ENCODE data around the gene APLP2.
"Not testable (repeated sequence)": the region's sequence is repeated elsewhere in the genome, so short reads cannot be mapped to it uniquely, and the experiment has no call there.

APLP2 gene

DNA sequence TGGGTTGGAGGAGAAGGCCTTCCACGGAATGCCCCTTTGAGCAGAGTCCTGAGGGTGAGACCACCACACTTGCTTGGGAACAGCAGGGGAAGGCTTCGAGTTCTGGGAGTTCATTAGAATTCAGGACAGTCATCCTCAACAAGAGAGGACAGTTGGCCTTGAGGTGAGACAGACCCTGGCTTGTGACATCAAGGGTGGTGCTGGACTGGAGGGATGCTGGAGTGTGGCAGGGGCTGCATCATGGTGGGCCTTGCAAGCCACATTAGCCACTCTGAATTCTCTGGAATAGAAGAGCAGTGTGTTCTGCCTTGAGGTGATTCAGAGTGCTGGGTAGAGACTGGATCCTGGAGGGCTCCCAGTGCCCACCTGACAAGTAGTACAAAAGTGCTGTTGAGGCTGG, 26.3 kb downstream of the APLP2 start:
- Histone ChIP-seq H3K4me1 (ENCODE audit: control insufficient read depth, insufficient read depth, low read length) (no peaks in the 10 kb centered on the region), H3K9ac (ENCODE audit: low read length) (no peak overlapping the region)

GRCh38 chr11:130096823-130097222, 27.1 kb downstream of the APLP2 start:
- Histone ChIP-seq H3K27me3 (ENCODE audit: control insufficient read depth, insufficient read depth, low read length) (no peaks in the 10 kb centered on the region), H3K9me3 (ENCODE audit: control insufficient read depth, low read length) (no peaks in the 10 kb centered on the region), H3K4me1 (ENCODE audit: control insufficient read depth, insufficient read depth, low read length) (no peaks in the 10 kb centered on the region), H3K4me3 (ENCODE audit: low read length) (no peak overlapping the region), H3K36me3 (ENCODE audit: control insufficient read depth, insufficient read depth, low read length) (no peaks in the 10 kb centered on the region), H3K9ac (ENCODE audit: low read length) (no peak overlapping the region)

More for the DNA sequence above, 26.3 kb downstream of the APLP2 start:
- no peaks in the 10 kb centered on the region for H3K27me3 ChIP-seq (ENCODE audit: control insufficient read depth, insufficient read depth, low read length)
- no peaks in the 10 kb centered on the region for H3K36me3 ChIP-seq (ENCODE audit: control insufficient read depth, insufficient read depth, low read length)
- H3K4me3 ChIP-seq (ENCODE audit: low read length): no peak overlapping the region
- no peaks in the 10 kb centered on the region for H3K9me3 ChIP-seq (ENCODE audit: control insufficient read depth, low read length)

- no peaks in the 10 kb centered on the region for H3K4me1 ChIP-seq (ENCODE audit: control insufficient read depth, insufficient read depth, low read length)
- no peak overlapping the region for H3K9ac ChIP-seq (ENCODE audit: low read length)
- H3K36me3 ChIP-seq (ENCODE audit: control insufficient read depth, insufficient read depth, low read length): no peaks in the 10 kb centered on the region
- H3K4me3 ChIP-seq (ENCODE audit: low read length): no peak overlapping the region
- no peaks in the 10 kb centered on the region for H3K27me3 ChIP-seq (ENCODE audit: control insufficient read depth, insufficient read depth, low read length)
- no peaks in the 10 kb centered on the region for H3K9me3 ChIP-seq (ENCODE audit: control insufficient read depth, low read length)
These were observed 27.6 kb downstream of the APLP2 start for GRCh38 chr11:130097285-130097684.

- Histone ChIP-seq H3K9ac (ENCODE audit: low read length) (no peak overlapping the region), H3K9me3 (ENCODE audit: control insufficient read depth, low read length) (no peaks in the 10 kb centered on the region), H3K4me1 (ENCODE audit: control insufficient read depth, insufficient read depth, low read length) (no peaks in the 10 kb centered on the region), H3K36me3 (ENCODE audit: control insufficient read depth, insufficient read depth, low read length) (no peaks in the 10 kb centered on the region), H3K27me3 (ENCODE audit: control insufficient read depth, insufficient read depth, low read length) (no peaks in the 10 kb centered on the region), H3K4me3 (ENCODE audit: low read length) (no peak overlapping the region)
These were observed 29.7 kb downstream of the APLP2 start for GRCh38 chr11:130099356-130099755.

GRCh38 chr11:130100381-130101095, 30.8 kb downstream of the APLP2 start:
- Histone ChIP-seq H3K4me1 (ENCODE audit: control insufficient read depth, insufficient read depth, low read length) (no peaks in the 10 kb centered on the region), H3K9me3 (ENCODE audit: control insufficient read depth, low read length) (no peaks in the 10 kb centered on the region)

GRCh38 chr11:130101661-130102060, 32.0 kb downstream of the APLP2 start:
- H3K9me3 ChIP-seq (ENCODE audit: control insufficient read depth, low read length): no peaks in the 10 kb centered on the region
- H3K9ac ChIP-seq (ENCODE audit: low read length): no peak overlapping the region
- no peaks in the 10 kb centered on the region for H3K27me3 ChIP-seq (ENCODE audit: control insufficient read depth, insufficient read depth, low read length)
- H3K36me3 ChIP-seq (ENCODE audit: control insufficient read depth, insufficient read depth, low read length): no peaks in the 10 kb centered on the region
- H3K4me1 ChIP-seq (ENCODE audit: control insufficient read depth, insufficient read depth, low read length): no peaks in the 10 kb centered on the region
- H3K4me3 ChIP-seq (ENCODE audit: low read length): no peak overlapping the region

More at GRCh38 chr11:130100381-130101095, 30.8 kb downstream of the APLP2 start:
- Histone ChIP-seq H3K4me3 (ENCODE audit: low read length) (no peak overlapping the region), H3K27me3 (ENCODE audit: control insufficient read depth, insufficient read depth, low read length) (no peaks in the 10 kb centered on the region), H3K9ac (ENCODE audit: low read length) (no peak overlapping the region), H3K36me3 (ENCODE audit: control insufficient read depth, insufficient read depth, low read length) (no peaks in the 10 kb centered on the region)

DNA sequence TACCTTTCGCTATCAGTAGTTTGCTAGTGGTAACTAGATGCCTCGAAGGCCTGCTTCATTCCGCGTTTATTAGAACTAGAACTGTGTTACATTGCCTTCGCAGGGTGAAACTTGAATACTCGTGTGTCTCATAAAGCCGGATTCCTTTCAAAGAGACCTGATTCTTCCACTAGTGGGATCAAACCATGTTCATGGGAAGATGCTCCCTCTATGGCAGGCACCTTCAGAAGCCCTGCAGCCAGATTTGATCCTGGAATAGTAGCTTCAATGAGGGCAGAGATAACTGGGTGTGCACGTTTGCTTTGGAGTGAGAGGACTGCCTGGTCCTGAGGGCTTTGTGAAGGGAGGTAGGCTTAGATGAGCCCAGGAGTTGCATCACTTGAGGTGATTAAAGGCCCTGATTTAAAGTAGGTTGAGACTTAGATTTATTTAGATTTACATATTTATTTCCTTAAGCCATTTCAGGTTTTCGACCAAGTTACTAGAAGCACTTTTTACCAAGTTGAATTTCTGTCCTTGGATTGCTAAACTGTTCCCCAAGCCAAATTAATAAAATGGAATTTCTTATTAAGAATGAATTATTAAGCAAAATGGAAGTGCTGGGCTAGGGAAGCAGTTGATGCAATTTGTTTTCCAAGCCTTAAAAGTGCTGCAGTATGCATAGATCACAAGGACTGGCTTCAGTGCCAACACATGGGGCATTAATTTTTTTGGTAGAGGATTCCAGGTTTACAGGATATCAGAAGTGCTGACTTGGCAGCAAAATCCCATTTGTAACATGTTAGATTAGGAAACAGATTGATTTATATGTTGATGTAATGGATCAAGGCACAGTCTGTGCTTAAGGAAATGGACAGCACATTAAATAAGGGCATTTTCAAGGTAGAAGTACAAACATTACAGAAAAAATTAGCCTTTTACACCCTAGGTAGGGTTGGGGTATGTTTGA, 32.9 kb downstream of the APLP2 start:
- Histone ChIP-seq H3K4me3 (ENCODE audit: low read length) (no peak overlapping the region), H3K36me3 (ENCODE audit: control insufficient read depth, insufficient read depth, low read length) (no peaks in the 10 kb centered on the region), H3K9me3 (ENCODE audit: control insufficient read depth, low read length) (no peaks in the 10 kb centered on the region), H3K9ac (ENCODE audit: low read length) (no peak overlapping the region), H3K27me3 (ENCODE audit: control insufficient read depth, insufficient read depth, low read length) (no peaks in the 10 kb centered on the region), H3K4me1 (ENCODE audit: control insufficient read depth, insufficient read depth, low read length) (no peaks in the 10 kb centered on the region)

GRCh38 chr11:130103296-130103814, 33.7 kb downstream of the APLP2 start:
- no peak overlapping the region for H3K9ac ChIP-seq (ENCODE audit: low read length)
- H3K27me3 ChIP-seq (ENCODE audit: control insufficient read depth, insufficient read depth, low read length): no peaks in the 10 kb centered on the region
- H3K4me1 ChIP-seq (ENCODE audit: control insufficient read depth, insufficient read depth, low read length): no peaks in the 10 kb centered on the region
- H3K4me3 ChIP-seq (ENCODE audit: low read length): no peak overlapping the region
- no peaks in the 10 kb centered on the region for H3K36me3 ChIP-seq (ENCODE audit: control insufficient read depth, insufficient read depth, low read length)
- H3K9me3 ChIP-seq (ENCODE audit: control insufficient read depth, low read length): no peaks in the 10 kb centered on the region

DNA sequence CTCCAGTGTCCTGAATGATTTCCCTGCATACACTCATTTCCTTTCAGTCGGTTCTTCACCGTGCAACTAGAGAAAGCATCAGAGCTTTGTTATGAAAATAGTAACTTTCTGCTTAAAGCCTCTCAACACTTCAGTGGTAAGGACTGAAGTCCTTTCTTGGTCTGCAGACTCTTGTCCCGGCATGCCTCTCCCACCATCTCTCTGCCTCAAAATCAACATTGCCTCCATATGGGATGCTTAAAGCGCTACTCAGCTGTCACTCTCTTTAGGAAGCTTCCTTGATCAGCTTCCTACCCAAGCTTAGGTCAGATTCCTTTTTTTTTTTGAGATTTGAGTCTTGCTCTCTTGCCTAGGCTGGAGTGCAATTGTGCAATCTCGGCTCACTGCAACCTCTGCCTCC, 36.7 kb downstream of the APLP2 start:
- Histone ChIP-seq H3K27me3 (ENCODE audit: control insufficient read depth, insufficient read depth, low read length) (no peaks in the 10 kb centered on the region), H3K36me3 (ENCODE audit: control insufficient read depth, insufficient read depth, low read length) (peaks cover 8% of the 10 kb centered on the region), H3K9ac (ENCODE audit: low read length) (no peak overlapping the region), H3K4me3 (ENCODE audit: low read length) (no peak overlapping the region), H3K9me3 (ENCODE audit: control insufficient read depth, low read length) (no peaks in the 10 kb centered on the region), H3K4me1 (ENCODE audit: control insufficient read depth, insufficient read depth, low read length) (no peaks in the 10 kb centered on the region)

DNA sequence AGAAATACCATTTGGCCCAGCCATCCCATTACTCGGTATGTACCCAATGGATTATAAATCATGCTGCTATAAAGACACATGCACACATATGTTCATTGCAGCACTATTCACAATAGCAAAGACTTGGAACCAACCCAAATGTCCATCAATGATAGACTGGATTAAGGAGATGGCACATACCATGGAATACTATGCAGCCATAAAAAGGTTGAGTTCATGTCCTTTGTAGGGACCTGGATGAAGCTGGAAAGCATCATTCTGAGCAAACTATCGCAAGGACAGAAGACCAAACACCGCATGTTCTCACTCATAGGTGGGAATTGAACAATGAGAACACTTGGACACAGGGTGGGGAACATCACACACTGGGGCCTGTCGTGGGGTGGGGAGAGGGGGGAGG, 39.0 kb downstream of the APLP2 start:
- not testable (repeated sequence) for H3K9ac ChIP-seq (ENCODE audit: low read length); H3K27me3 ChIP-seq (ENCODE audit: control insufficient read depth, insufficient read depth, low read length); H3K4me3 ChIP-seq (ENCODE audit: low read length); H3K9me3 ChIP-seq (ENCODE audit: control insufficient read depth, low read length); H3K36me3 ChIP-seq (ENCODE audit: control insufficient read depth, insufficient read depth, low read length); H3K4me1 ChIP-seq (ENCODE audit: control insufficient read depth, insufficient read depth, low read length)

- Histone ChIP-seq H3K36me3 (ENCODE audit: control insufficient read depth, insufficient read depth, low read length) (peaks cover 8% of the 10 kb centered on the region), H3K4me3 (ENCODE audit: low read length) (no peak overlapping the region), H3K9ac (ENCODE audit: low read length) (no peak overlapping the region), H3K27me3 (ENCODE audit: control insufficient read depth, insufficient read depth, low read length) (no peaks in the 10 kb centered on the region), H3K4me1 (ENCODE audit: control insufficient read depth, insufficient read depth, low read length) (no peaks in the 10 kb centered on the region), H3K9me3 (ENCODE audit: control insufficient read depth, low read length) (no peaks in the 10 kb centered on the region)
These were observed 39.7 kb downstream of the APLP2 start for GRCh38 chr11:130109386-130109785.
